WTC11 (cell line): ENCODE data around the gene ROBO1. TPM values are rescaled to one million over a fixed set of nuclear protein-coding genes. Genes with fewer than 3 reads are reported as not detected.

Experiments used
- ATAC-seq: fragments of 200-7000 bp; cut with Tn5 transposase; 2 replicates; pipeline ENCODE4 v1.10.0; 2021; ENCODE audit warnings: mild to moderate bottlenecking, moderate library complexity
- CTCF ChIA-PET: fragments of 300-600 bp; sonication (Branson Sonifier 250); formaldehyde crosslinking; loops from one replicate; lab custom pipeline; 2021; ENCODE audit warnings: antibody characterized with exemption; lab: Charles Lee
- POLR2A ChIA-PET: fragments of 350-600 bp; sonication (Branson Sonifier 250); formaldehyde crosslinking; loops from one replicate; lab custom pipeline; 2021; ENCODE audit warnings: antibody characterized with exemption; lab: Charles Lee
- DNase-seq: peaks from one replicate; pipeline ENCODE4 v3.0.0; 2021; ENCODE audit warnings: low spot score
- H3K27ac Mint-ChIP-seq: 2 replicates; pipeline ENCODE4 v1.8.0; 2021; ENCODE audit warnings: mixed read lengths
- H3K27me3 Mint-ChIP-seq: 2 replicates; pipeline ENCODE4 v1.8.0; 2021; ENCODE audit warnings: low read depth, mild to moderate bottlenecking, moderate library complexity, mixed read lengths
- H3K36me3 Mint-ChIP-seq: 2 replicates; pipeline ENCODE4 v1.8.0; 2021; ENCODE audit warnings: mixed read lengths
- H3K4me1 Mint-ChIP-seq: 2 replicates; pipeline ENCODE4 v1.8.0; 2022; ENCODE audit warnings: mixed read lengths
- H3K4me3 Mint-ChIP-seq: 2 replicates; pipeline ENCODE4 v1.8.0; 2021; ENCODE audit warnings: mild to moderate bottlenecking, moderate library complexity, mixed read lengths
- H3K9me3 Mint-ChIP-seq: 2 replicates; pipeline ENCODE4 v1.8.0; 2021; ENCODE audit warnings: mixed read lengths
- EMX1 ChIP-seq: fragments of 250-450 bp; sonication (Bioruptor Pico); IDR thresholded peaks from 2 replicates; pipeline ENCODE4 v1.8.0; 2021; ENCODE audit warnings: mild to moderate bottlenecking
- ERG ChIP-seq: fragments of 250-450 bp; sonication (Bioruptor Pico); IDR thresholded peaks from 2 replicates; pipeline ENCODE4 v1.8.0; 2021; ENCODE audit warnings: mild to moderate bottlenecking
- NFE2L1 ChIP-seq: sonication (generic); formaldehyde crosslinking; IDR thresholded peaks from 2 replicates; pipeline ENCODE4 v1.8.1; 2023; ENCODE audit warnings: missing genetic modification reagents
- PREB ChIP-seq: sonication (generic); formaldehyde crosslinking; IDR thresholded peaks from 2 replicates; pipeline ENCODE4 v1.8.1; 2022; ENCODE audit warnings: mild to moderate bottlenecking, missing genetic modification reagents, moderate library complexity, borderline replicate concordance
- ZNF512 ChIP-seq: sonication (generic); formaldehyde crosslinking; IDR thresholded peaks from 2 replicates; pipeline ENCODE4 v1.8.1; 2022; ENCODE audit warnings: missing genetic modification reagents, borderline replicate concordance
- ZSCAN18 ChIP-seq: fragments of 250-450 bp; sonication (Bioruptor Pico); IDR thresholded peaks from 2 replicates; pipeline ENCODE4 v2.1.2; 2022; ENCODE audit warnings: mild to moderate bottlenecking, moderate library complexity
- total RNA-seq: library from RNA; stranded (reverse); gene quantifications from 3 replicates; pipeline ENCODE4 v1.2.3, GENCODE V29; 2021
- TF ChIP-seq, protein P1 (sequence below): fragments of 250-450 bp; sonication (Bioruptor Pico); IDR thresholded peaks from 2 replicates; pipeline ENCODE4 v1.9.0; 2021; ENCODE audit warnings: mild to moderate bottlenecking
- TF ChIP-seq, protein P2 (sequence below): sonication (generic); formaldehyde crosslinking; IDR thresholded peaks from 2 replicates; pipeline ENCODE4 v1.8.0; 2023; ENCODE audit warnings: mild to moderate bottlenecking, missing genetic modification reagents

Gene ROBO1
- total RNA-seq, 1 experiment from 2014 or later: 90.9 TPM

DNA sequence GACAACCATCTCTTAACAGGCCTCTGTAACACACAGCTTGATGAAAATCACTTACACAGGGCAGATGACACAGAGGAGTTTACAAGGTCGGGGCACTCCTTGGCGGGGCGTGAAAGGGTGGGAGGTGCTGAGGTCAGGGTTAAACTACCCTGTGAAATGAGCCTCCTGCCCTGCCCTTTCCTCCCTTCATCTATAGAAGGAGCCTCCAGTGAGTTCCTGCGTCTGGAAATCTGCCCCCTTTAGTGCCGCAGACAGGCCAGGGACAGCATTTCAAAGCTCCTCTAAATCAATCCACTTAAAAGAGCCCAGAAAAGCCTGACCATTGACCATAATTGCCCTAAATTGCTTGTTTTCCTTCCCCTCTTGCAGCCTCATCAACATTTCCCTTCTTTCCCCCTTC is 1.9 kb downstream of the ROBO1 start (continued):
- TF ChIP-seq PREB (CRISPR knock-in tag): no peak

GRCh38 chr3:79761441-79761840 is 6.4 kb downstream of the ROBO1 start:
- POLR2A ChIA-PET: no interaction called here

More at GRCh38 chr3:79761441-79761840, 6.4 kb downstream of the ROBO1 start:
- no peaks in the 10 kb centered on the region for H3K9me3 Mint-ChIP-seq
- peaks cover 8% of the 10 kb centered on the region for H3K4me1 Mint-ChIP-seq
- ATAC-seq (no peak), DNase-seq (no peak)
- H3K4me3 Mint-ChIP-seq: no peak overlapping the region
- TF ChIP-seq ZNF512 (CRISPR knock-in tag): no peak
- no peak for TF ChIP-seq EMX1 (CRISPR knock-in tag)
- TF ChIP-seq, protein P1, sequence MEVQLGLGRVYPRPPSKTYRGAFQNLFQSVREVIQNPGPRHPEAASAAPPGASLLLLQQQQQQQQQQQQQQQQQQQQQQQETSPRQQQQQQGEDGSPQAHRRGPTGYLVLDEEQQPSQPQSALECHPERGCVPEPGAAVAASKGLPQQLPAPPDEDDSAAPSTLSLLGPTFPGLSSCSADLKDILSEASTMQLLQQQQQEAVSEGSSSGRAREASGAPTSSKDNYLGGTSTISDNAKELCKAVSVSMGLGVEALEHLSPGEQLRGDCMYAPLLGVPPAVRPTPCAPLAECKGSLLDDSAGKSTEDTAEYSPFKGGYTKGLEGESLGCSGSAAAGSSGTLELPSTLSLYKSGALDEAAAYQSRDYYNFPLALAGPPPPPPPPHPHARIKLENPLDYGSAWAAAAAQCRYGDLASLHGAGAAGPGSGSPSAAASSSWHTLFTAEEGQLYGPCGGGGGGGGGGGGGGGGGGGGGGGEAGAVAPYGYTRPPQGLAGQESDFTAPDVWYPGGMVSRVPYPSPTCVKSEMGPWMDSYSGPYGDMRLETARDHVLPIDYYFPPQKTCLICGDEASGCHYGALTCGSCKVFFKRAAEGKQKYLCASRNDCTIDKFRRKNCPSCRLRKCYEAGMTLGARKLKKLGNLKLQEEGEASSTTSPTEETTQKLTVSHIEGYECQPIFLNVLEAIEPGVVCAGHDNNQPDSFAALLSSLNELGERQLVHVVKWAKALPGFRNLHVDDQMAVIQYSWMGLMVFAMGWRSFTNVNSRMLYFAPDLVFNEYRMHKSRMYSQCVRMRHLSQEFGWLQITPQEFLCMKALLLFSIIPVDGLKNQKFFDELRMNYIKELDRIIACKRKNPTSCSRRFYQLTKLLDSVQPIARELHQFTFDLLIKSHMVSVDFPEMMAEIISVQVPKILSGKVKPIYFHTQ (CRISPR knock-in tag): no peak
- no peak for TF ChIP-seq ERG (CRISPR knock-in tag)
- TF ChIP-seq ZSCAN18 (CRISPR knock-in tag): no peak
- TF ChIP-seq NFE2L1 (CRISPR knock-in tag): no peak
- TF ChIP-seq, protein P2, sequence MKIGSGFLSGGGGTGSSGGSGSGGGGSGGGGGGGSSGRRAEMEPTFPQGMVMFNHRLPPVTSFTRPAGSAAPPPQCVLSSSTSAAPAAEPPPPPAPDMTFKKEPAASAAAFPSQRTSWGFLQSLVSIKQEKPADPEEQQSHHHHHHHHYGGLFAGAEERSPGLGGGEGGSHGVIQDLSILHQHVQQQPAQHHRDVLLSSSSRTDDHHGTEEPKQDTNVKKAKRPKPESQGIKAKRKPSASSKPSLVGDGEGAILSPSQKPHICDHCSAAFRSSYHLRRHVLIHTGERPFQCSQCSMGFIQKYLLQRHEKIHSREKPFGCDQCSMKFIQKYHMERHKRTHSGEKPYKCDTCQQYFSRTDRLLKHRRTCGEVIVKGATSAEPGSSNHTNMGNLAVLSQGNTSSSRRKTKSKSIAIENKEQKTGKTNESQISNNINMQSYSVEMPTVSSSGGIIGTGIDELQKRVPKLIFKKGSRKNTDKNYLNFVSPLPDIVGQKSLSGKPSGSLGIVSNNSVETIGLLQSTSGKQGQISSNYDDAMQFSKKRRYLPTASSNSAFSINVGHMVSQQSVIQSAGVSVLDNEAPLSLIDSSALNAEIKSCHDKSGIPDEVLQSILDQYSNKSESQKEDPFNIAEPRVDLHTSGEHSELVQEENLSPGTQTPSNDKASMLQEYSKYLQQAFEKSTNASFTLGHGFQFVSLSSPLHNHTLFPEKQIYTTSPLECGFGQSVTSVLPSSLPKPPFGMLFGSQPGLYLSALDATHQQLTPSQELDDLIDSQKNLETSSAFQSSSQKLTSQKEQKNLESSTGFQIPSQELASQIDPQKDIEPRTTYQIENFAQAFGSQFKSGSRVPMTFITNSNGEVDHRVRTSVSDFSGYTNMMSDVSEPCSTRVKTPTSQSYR (CRISPR knock-in tag): no peak
- CTCF ChIA-PET: no interaction called here
- H3K27me3 Mint-ChIP-seq: peaks cover 7% of the 10 kb centered on the region
- no peaks in the 10 kb centered on the region for H3K36me3 Mint-ChIP-seq
- H3K27ac Mint-ChIP-seq: no peak overlapping the region
